Measurements from ENCODE around the gene DHCR7. TPM values are rescaled to one million over a fixed set of nuclear protein-coding genes. Genes with fewer than 3 reads are reported as not detected.

DHCR7 gene
- total and polyA plus RNA-seq, 2 donors (not counting 1 experiment from before 2014, with no cell fraction given), result 90.8 to 148 TPM

DNA sequence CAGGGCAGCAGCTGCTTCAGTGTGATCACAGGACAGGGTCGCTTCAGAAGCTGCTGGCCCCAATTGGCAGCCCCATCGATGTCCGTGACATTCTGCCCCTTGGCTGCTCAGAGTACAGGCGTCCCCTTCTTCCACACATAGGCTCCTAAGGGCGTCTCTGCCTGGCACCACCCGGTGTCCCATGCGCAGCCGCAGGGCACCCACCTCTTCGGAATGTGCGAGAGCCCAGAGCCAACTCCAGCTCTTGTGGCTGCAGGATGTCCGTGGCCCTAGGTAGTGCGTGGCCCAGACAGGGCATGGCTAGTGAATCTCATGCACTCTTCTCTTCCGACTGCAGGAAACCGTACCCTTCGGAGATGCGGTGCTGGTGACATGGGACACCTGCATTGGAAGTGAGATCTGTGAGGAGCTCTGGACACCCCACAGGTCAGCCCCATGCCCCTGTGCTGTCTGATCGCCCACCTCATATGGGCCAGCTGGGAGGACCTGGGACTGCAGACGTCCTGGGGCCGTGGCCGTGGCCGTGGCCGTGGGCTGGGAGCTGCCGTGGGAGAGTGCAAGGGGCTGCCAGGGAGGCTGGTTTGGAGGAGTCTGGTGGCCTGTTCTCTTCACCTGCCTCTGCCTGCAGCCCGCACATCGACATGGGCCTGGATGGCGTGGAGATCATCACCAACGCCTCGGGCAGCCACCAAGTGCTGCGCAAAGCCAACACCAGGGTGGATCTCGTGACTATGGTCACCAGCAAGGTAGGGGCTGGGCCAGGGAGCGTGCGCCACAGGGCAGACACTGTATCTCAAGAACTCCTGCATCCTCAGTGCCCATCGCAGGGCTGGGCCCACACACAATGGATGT lies 25.0 kb upstream of the DHCR7 start:
- no peaks in the 10 kb centered on the region for H3K4me1 ChIP-seq (ENCODE audit: control insufficient read depth, extremely low read depth, insufficient read depth, low read length)
- no peak for DNase-seq (ENCODE audit: low read depth in 2 of 2)
- H3K9me3 ChIP-seq (ENCODE audit: control insufficient read depth, insufficient read depth, low read depth, low read length), result no peaks in the 10 kb centered on the region
- no peaks in the 10 kb centered on the region for H3K27me3 ChIP-seq (ENCODE audit: control insufficient read depth, insufficient read depth, low read length)
- TF ChIP-seq EZH2 (IDR thresholded peaks at IDR 0.05; ENCODE audit: low read length, missing control alignments), result no peak
- TF ChIP-seq, protein P1, sequence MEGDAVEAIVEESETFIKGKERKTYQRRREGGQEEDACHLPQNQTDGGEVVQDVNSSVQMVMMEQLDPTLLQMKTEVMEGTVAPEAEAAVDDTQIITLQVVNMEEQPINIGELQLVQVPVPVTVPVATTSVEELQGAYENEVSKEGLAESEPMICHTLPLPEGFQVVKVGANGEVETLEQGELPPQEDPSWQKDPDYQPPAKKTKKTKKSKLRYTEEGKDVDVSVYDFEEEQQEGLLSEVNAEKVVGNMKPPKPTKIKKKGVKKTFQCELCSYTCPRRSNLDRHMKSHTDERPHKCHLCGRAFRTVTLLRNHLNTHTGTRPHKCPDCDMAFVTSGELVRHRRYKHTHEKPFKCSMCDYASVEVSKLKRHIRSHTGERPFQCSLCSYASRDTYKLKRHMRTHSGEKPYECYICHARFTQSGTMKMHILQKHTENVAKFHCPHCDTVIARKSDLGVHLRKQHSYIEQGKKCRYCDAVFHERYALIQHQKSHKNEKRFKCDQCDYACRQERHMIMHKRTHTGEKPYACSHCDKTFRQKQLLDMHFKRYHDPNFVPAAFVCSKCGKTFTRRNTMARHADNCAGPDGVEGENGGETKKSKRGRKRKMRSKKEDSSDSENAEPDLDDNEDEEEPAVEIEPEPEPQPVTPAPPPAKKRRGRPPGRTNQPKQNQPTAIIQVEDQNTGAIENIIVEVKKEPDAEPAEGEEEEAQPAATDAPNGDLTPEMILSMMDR (conservative IDR thresholded peaks at IDR 0.05 in 1 of 2, IDR thresholded peaks at IDR 0.05 in 1 of 2; ENCODE audit: low read depth in 1 of 2, low read length in 2 of 2), result no peak
- peaks cover 27% of the 10 kb centered on the region for H3K36me3 ChIP-seq (ENCODE audit: control insufficient read depth, insufficient read depth, low read length)
- H3K4me3 ChIP-seq (replicated peaks in 1 of 4; ENCODE audit: control extremely low read depth in 1 of 4, insufficient read depth in 1 of 4, low read depth in 3 of 4, low read length in 4 of 4), result no peak overlapping the region
- H3K79me2 ChIP-seq (ENCODE audit: control insufficient read depth, insufficient read depth, low read length), result no peaks in the 10 kb centered on the region
- no peaks in the 10 kb centered on the region for H4K20me1 ChIP-seq (ENCODE audit: control insufficient read depth, extremely low read depth, insufficient read depth, low read length)
- no peak overlapping the region for H3K27ac ChIP-seq (ENCODE audit: insufficient read depth, low read length)
- no peak overlapping the region for H3K4me2 ChIP-seq (ENCODE audit: extremely low read depth, insufficient read depth, low read length)
- no peak overlapping the region for H3K9ac ChIP-seq (ENCODE audit: insufficient read depth, low read length)
- no peak overlapping the region for H2AFZ ChIP-seq (ENCODE audit: low read length)

DNA sequence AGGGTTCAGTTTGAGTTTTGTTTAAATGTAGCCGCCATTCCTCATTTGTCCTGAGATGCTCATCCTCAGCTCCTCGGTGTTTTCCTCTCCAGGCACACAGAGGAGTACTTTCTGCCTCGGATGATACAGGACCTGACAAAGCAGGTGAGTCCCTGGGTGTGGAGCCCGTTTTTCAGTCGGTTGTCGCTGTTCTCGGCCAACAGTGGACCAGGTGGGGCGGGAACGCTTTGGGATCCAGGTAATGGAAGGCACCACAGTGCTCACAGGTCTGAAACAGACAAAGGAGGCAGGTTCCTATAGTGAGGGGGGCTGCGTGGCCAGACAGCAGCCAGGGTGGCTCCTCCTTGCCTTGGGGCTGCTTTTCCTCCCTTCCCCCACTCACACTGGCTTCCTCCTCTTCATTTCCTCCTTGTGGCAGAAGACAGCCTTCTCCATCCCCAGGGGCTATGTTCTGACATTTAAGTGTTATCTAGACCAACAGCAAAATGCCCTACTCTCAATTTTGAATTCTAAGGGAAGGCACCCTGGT lies 24.2 kb upstream of the DHCR7 start:
- Histone ChIP-seq H3K4me3 (replicated peaks in 1 of 4; ENCODE audit: control extremely low read depth in 1 of 4, insufficient read depth in 1 of 4, low read depth in 3 of 4, low read length in 4 of 4) (no peak overlapping the region), H3K9ac (ENCODE audit: insufficient read depth, low read length) (no peak overlapping the region), H3K4me2 (ENCODE audit: extremely low read depth, insufficient read depth, low read length) (no peak overlapping the region), H3K27me3 (ENCODE audit: control insufficient read depth, insufficient read depth, low read length) (no peaks in the 10 kb centered on the region), H2AFZ (ENCODE audit: low read length) (no peak overlapping the region), H4K20me1 (ENCODE audit: control insufficient read depth, extremely low read depth, insufficient read depth, low read length) (no peaks in the 10 kb centered on the region), H3K27ac (ENCODE audit: insufficient read depth, low read length) (no peak overlapping the region), H3K9me3 (ENCODE audit: control insufficient read depth, insufficient read depth, low read depth, low read length) (no peaks in the 10 kb centered on the region), H3K36me3 (ENCODE audit: control insufficient read depth, insufficient read depth, low read length) (peaks cover 22% of the 10 kb centered on the region), H3K4me1 (ENCODE audit: control insufficient read depth, extremely low read depth, insufficient read depth, low read length) (no peaks in the 10 kb centered on the region), H3K79me2 (ENCODE audit: control insufficient read depth, insufficient read depth, low read length) (no peaks in the 10 kb centered on the region)
- TF ChIP-seq EZH2 (IDR thresholded peaks at IDR 0.05; ENCODE audit: low read length, missing control alignments), result no peak
- TF ChIP-seq, protein P1 (conservative IDR thresholded peaks at IDR 0.05 in 1 of 2, IDR thresholded peaks at IDR 0.05 in 1 of 2; ENCODE audit: low read depth in 1 of 2, low read length in 2 of 2), result no peak
- no peak for DNase-seq (ENCODE audit: low read depth in 2 of 2)

DNA sequence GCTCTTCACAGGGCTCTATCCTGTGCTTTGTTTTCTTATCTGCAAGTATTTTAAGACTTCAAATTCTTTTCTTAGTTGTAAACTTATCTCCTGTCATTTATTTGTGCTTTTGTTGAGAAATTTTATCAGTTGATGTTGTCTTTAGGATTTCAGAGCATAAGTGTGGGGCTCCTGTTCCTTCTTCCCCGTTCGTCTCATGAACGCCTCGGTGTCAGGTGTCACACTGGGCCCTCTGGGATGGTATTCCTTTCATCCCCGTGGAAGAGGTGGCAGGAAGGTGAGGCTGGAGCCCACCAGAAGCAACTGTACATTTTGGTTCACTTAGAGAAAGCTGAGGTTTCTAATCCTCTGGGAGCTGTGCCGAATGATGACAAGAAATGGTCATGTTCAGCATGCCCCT lies 22.8 kb upstream of the DHCR7 start:
- Histone ChIP-seq H3K9me3 (ENCODE audit: control insufficient read depth, insufficient read depth, low read depth, low read length) (no peaks in the 10 kb centered on the region), H3K79me2 (ENCODE audit: control insufficient read depth, insufficient read depth, low read length) (no peaks in the 10 kb centered on the region), H3K4me2 (ENCODE audit: extremely low read depth, insufficient read depth, low read length) (no peak overlapping the region), H2AFZ (ENCODE audit: low read length) (no peak overlapping the region), H3K4me1 (ENCODE audit: control insufficient read depth, extremely low read depth, insufficient read depth, low read length) (no peaks in the 10 kb centered on the region), H3K27ac (ENCODE audit: insufficient read depth, low read length) (no peak overlapping the region), H3K27me3 (ENCODE audit: control insufficient read depth, insufficient read depth, low read length) (no peaks in the 10 kb centered on the region), H3K36me3 (ENCODE audit: control insufficient read depth, insufficient read depth, low read length) (peaks cover 16% of the 10 kb centered on the region), H3K9ac (ENCODE audit: insufficient read depth, low read length) (no peak overlapping the region), H3K4me3 (replicated peaks in 1 of 4; ENCODE audit: control extremely low read depth in 1 of 4, insufficient read depth in 1 of 4, low read depth in 3 of 4, low read length in 4 of 4) (no peak overlapping the region), H4K20me1 (ENCODE audit: control insufficient read depth, extremely low read depth, insufficient read depth, low read length) (no peaks in the 10 kb centered on the region)
- no peak for TF ChIP-seq EZH2 (IDR thresholded peaks at IDR 0.05; ENCODE audit: low read length, missing control alignments)
- TF ChIP-seq, protein P1 (conservative IDR thresholded peaks at IDR 0.05 in 1 of 2, IDR thresholded peaks at IDR 0.05 in 1 of 2; ENCODE audit: low read depth in 1 of 2, low read length in 2 of 2), result no peak
- DNase-seq (ENCODE audit: low read depth in 2 of 2), result no peak

All from fibroblast of lung (primary cell).